T-cell (primary cell): ENCODE results near the gene DDAH2. TPM values are rescaled to one million over a fixed set of nuclear protein-coding genes. Genes with fewer than 3 reads are reported as not detected.

Source experiments
- ATAC-seq, 4 experiments: fragments of 200-7000 bp in 3 of 4; fragments of 150-1000 bp in 1 of 4; cut with Tn5 transposase; replicated peaks in 1 of 4; 1 replicate in 3 of 4; 2 replicates in 1 of 4; pipeline ENCODE4 v1.10.0; 2021; ENCODE audit warnings: moderate library complexity in 3 of 4, mild to moderate bottlenecking in 2 of 4, moderate number of reproducible peaks in 1 of 4
- CTCF ChIA-PET, 2 donors: fragments of 300-600 bp; sonication (Branson Sonifier 250); formaldehyde crosslinking; loops; one replicate each; lab custom pipeline; 2022; ENCODE audit warnings: antibody characterized with exemption in 2 of 2; lab: Charles Lee
- POLR2A ChIA-PET, 2 donors: fragments of 300-600 bp; sonication (Branson Sonifier 250); formaldehyde crosslinking; loops; one replicate each; lab custom pipeline; 2022; ENCODE audit warnings: antibody characterized with exemption in 2 of 2; lab: Charles Lee
- DNase-seq, 35 experiments: peaks; one replicate each; pipeline versions ENCODE4 v3.0.0 to v3.0.0-alpha.2; 2013 to 2023
- H3K27ac ChIP-seq: one replicate; pipeline ENCODE4 v1.5.1; 2013; ENCODE audit warnings: low read length
- H3K27me3 ChIP-seq, 2 experiments: replicated peaks in 1 of 2; 1 replicate in 1 of 2; 2 replicates in 1 of 2; pipeline versions ENCODE4 v1.6.1 to v1.7.0; 2013; ENCODE audit warnings: low read length in 1 of 2, mixed read lengths in 1 of 2; ENCODE audit not compliant: control insufficient read depth in 2 of 2, insufficient read depth in 2 of 2; ENCODE audit errors: extremely low read depth in 1 of 2
- H3K36me3 ChIP-seq, 2 donors: 1 replicate in 1 of 2; 2 replicates in 1 of 2; pipeline versions ENCODE4 v1.6.1 to v1.7.0; 2013; ENCODE audit warnings: low read length in 1 of 2; ENCODE audit not compliant: control insufficient read depth in 2 of 2, insufficient read depth in 1 of 2; ENCODE audit errors: extremely low read depth in 1 of 2
- H3K4me1 ChIP-seq, 2 experiments: 1 replicate in 1 of 2; 2 replicates in 1 of 2; pipeline versions ENCODE4 v1.6.1 to v1.7.0; 2013; ENCODE audit warnings: low read length in 2 of 2, mixed read lengths in 1 of 2; ENCODE audit not compliant: insufficient read depth in 2 of 2, control insufficient read depth in 1 of 2; ENCODE audit errors: extremely low read depth in 1 of 2
- H3K4me3 ChIP-seq, 2 donors: 1 replicate in 1 of 2; 2 replicates in 1 of 2; pipeline versions ENCODE4 v1.5.1 to v1.7.0; 2013; ENCODE audit warnings: mild to moderate bottlenecking in 2 of 2, low read length in 1 of 2, moderate library complexity in 1 of 2; ENCODE audit not compliant: control insufficient read depth in 1 of 2; ENCODE audit errors: extremely low read depth in 1 of 2
- H3K9me3 ChIP-seq: 2 replicates; pipeline ENCODE4 v1.7.0; 2013
- H3K27ac Mint-ChIP-seq, 2 donors: one replicate each; pipeline ENCODE4 v1.8.0; 2020 to 2021; ENCODE audit warnings: mild to moderate bottlenecking in 2 of 2, mixed read lengths in 2 of 2
- H3K27me3 Mint-ChIP-seq, 2 donors: one replicate each; pipeline ENCODE4 v1.8.0; 2021 to 2022; ENCODE audit warnings: mixed read lengths in 2 of 2
- H3K36me3 Mint-ChIP-seq: one replicate; pipeline ENCODE4 v1.8.0; 2021; ENCODE audit warnings: mixed read lengths
- H3K4me1 Mint-ChIP-seq, 3 donors: one replicate each; pipeline ENCODE4 v1.8.0; 2020 to 2022; ENCODE audit warnings: mixed read lengths in 3 of 3, mild to moderate bottlenecking in 1 of 3
- H3K4me3 Mint-ChIP-seq, 3 donors: one replicate each; pipeline ENCODE4 v1.8.0; 2020 to 2022; ENCODE audit warnings: mild to moderate bottlenecking in 3 of 3, mixed read lengths in 3 of 3, moderate library complexity in 3 of 3
- H3K9me3 Mint-ChIP-seq, 3 donors: one replicate each; pipeline ENCODE4 v1.8.0; 2020 to 2022; ENCODE audit warnings: mixed read lengths in 3 of 3
- WGBS: methylation state at CpG from one replicate; pipeline ENCODE4 v1.1.5; 2013; ENCODE audit warnings: missing lambda C conversion rate; ENCODE audit not compliant: insufficient coverage; 5-methylcytosine and 5-hydroxymethylcytosine counted together
- total RNA-seq, 35 experiments: library from RNA in 6 of 35; stranded (reverse) in 6 of 35; fragments of 120-200 nt in 1 of 35; gene quantifications; one replicate each; pipeline versions ENCODE4 v1.2.1 to v1.2.4 and lab custom pipeline; 2013 to 2026

DDAH2 gene
- total RNA-seq, 5 donors from 2014 or later (not counting 1 experiment from before 2014, with no cell fraction given): 9.0 to 13.2 (median 11.5) TPM

GRCh38 chr6:31730631-31731086 lies 1.6 kb upstream of the DDAH2 start:
- H3K27ac Mint-ChIP-seq: peak overlapping the region; percentile 74 to 90
- peak overlapping the region; percentile 94 to 96 (median 94) for H3K4me3 Mint-ChIP-seq
- H3K36me3 Mint-ChIP-seq: peaks cover 19% of the 10 kb centered on the region
- H3K27ac ChIP-seq: no peak overlapping the region
- ATAC-seq: no peak
- peaks cover 4 to 36% of the 10 kb centered on the region in 2 donors for H3K36me3 ChIP-seq
- ChIA-PET POLR2A (no interaction called here), CTCF (interaction anchor here in 1 of 2 donors (0.5 to 2.3 kb wide), 9 partner anchors 10 to 132 kb away, joined by 3 to 29 read pairs (median 4); partner anchors contain the start of genes LSM2 and NEU1)
- no peaks in the 10 kb centered on the region for H3K9me3 ChIP-seq
- no peaks in the 10 kb centered on the region for H3K9me3 Mint-ChIP-seq
- WGBS: 100% methylated on average over 3 of the region's 11 CpGs
- peaks cover 23 to 64% of the 10 kb centered on the region in 2 experiments for H3K4me1 ChIP-seq
- H3K4me3 ChIP-seq: no peak overlapping the region
- no peaks in the 10 kb centered on the region for H3K27me3 Mint-ChIP-seq
- DNase-seq: no peak
- H3K27me3 ChIP-seq: no peaks in the 10 kb centered on the region
- peaks cover 58 to 74% (median 73%) of the 10 kb centered on the region in 3 donors for H3K4me1 Mint-ChIP-seq

DNA sequence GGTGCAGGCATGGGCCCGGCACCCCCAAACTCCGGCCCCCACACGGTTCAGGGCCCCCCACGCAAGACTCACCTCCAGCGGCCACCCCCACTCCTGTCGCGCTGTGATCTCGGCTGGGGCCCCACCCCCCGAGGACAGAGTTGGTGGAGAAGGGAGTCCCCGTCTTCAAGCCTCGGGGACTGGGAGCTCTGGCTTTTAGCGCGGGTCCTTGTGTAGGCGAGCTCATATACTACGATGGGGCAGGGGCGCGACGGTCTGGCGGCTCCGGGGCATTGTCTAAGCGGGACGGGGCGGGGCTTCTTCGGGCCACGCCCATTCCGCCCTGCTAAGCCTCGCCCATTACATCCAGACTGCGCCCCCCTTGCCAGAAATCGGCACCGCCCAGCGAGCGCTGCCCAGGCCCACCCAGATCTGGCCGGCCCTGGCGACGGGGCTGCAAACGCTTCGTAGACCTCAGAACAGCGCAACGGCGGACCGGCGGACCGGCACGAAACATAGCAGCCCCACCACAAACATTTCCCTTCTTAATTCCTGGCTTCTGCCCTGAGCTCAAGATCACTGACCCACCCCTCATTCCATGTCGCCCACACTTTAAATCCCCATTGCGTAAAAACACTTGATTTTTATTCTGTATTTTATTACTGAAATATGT lies 1.0 kb upstream of the DDAH2 start:
- Histone ChIP-seq H3K9me3 (no peaks in the 10 kb centered on the region), H3K4me3 (peak overlapping the region; percentile 88 to 95), H3K4me1 (peaks cover 20 to 62% of the 10 kb centered on the region in 2 experiments), H3K36me3 (peaks cover 4 to 36% of the 10 kb centered on the region in 2 donors), H3K27me3 (no peaks in the 10 kb centered on the region), H3K27ac (peak overlapping the region; percentile 22)
- Mint-ChIP-seq H3K36me3 (peaks cover 19% of the 10 kb centered on the region), H3K4me3 (peak overlapping the region; percentile 94 to 96 (median 94)), H3K4me1 (peaks cover 54 to 70% (median 69%) of the 10 kb centered on the region in 3 donors), H3K9me3 (no peaks in the 10 kb centered on the region), H3K27me3 (no peaks in the 10 kb centered on the region), H3K27ac (peak overlapping the region; percentile 74 to 90)
- CTCF ChIA-PET: interaction anchor here (0.5 to 2.3 kb wide), 16 partner anchors 8 to 133 kb away, joined by 3 to 29 read pairs (median 4); partner anchors contain the start of genes HSPA1A (in 1 of the 2), HSPA1L (in 1 of the 2), LSM2 (in 1 of the 2) and MSH5 (in 1 of the 2)
- POLR2A ChIA-PET: interaction anchor here in 1 of 2 donors (0.6 kb wide), 1 partner anchor 12 kb away, joined by 5 read pairs; no protein-coding TSS in a partner anchor
- WGBS: 2% methylated on average over 29 of the region's 46 CpGs
- peak in 33 of 35 experiments; percentile 13 to 79 (median 49) for DNase-seq
- ATAC-seq: peak; percentile 53 to 73 (median 61)

GRCh38 chr6:31729515-31729978 lies 448 bp upstream of the DDAH2 start:
- POLR2A ChIA-PET: interaction anchor here in 1 of 2 donors (0.6 kb wide), 1 partner anchor 12 kb away, joined by 5 read pairs; no protein-coding TSS in a partner anchor
- peak overlapping the region; percentile 86 to 90 for H3K27ac Mint-ChIP-seq
- Histone ChIP-seq H3K4me3 (peak overlapping the region; percentile 88 to 95), H3K27me3 (no peaks in the 10 kb centered on the region), H3K4me1 (peaks cover 17 to 58% of the 10 kb centered on the region in 2 experiments), H3K27ac (peak overlapping the region; percentile 22), H3K9me3 (no peaks in the 10 kb centered on the region), H3K36me3 (peaks cover 4 to 36% of the 10 kb centered on the region in 2 donors)
- WGBS: 0% methylated on average over 21 of the region's 29 CpGs
- peak overlapping the region; percentile 94 to 96 (median 94) for H3K4me3 Mint-ChIP-seq
- ATAC-seq: peak; percentile 71 to 80 (median 76)
- peaks cover 19% of the 10 kb centered on the region for H3K36me3 Mint-ChIP-seq
- peak; percentile 54 to 88 (median 75) for DNase-seq
- H3K27me3 Mint-ChIP-seq: no peaks in the 10 kb centered on the region
- H3K9me3 Mint-ChIP-seq: no peaks in the 10 kb centered on the region
- H3K4me1 Mint-ChIP-seq: peaks cover 49 to 64% (median 64%) of the 10 kb centered on the region in 3 donors
- CTCF ChIA-PET: interaction anchor here (0.6 to 2.3 kb wide), 13 partner anchors 8 to 133 kb away, joined by 3 to 29 read pairs (median 4); partner anchors contain the start of genes HSPA1A (in 1 of the 2), HSPA1L (in 1 of the 2), LSM2 (in 1 of the 2) and MSH5 (in 1 of the 2)

- Mint-ChIP-seq H3K4me1 (peaks cover 43 to 57% (median 55%) of the 10 kb centered on the region in 3 donors), H3K27ac (peak overlapping the region; percentile 77 to 84), H3K4me3 (peak overlapping the region; percentile 45 to 94 (median 58)), H3K27me3 (no peaks in the 10 kb centered on the region), H3K9me3 (no peaks in the 10 kb centered on the region), H3K36me3 (peaks cover 10% of the 10 kb centered on the region)
- POLR2A ChIA-PET: interaction anchor here (0.6 to 0.7 kb wide), 5 partner anchors 14 to 491 kb away, joined by 3 to 9 read pairs (median 4); no protein-coding TSS in a partner anchor
- H3K36me3 ChIP-seq: peaks cover 0 to 22% of the 10 kb centered on the region in 2 donors
- DNase-seq (no peak), ATAC-seq (no peak)
- no peaks in the 10 kb centered on the region for H3K9me3 ChIP-seq
- WGBS: 89% methylated on average over 25 of the region's 41 CpGs
- H3K27me3 ChIP-seq: no peaks in the 10 kb centered on the region
- peaks cover 13 to 54% of the 10 kb centered on the region in 2 experiments for H3K4me1 ChIP-seq
- CTCF ChIA-PET: interaction anchor here (0.6 to 1.5 kb wide), 6 partner anchors 9 to 131 kb away, joined by 3 to 9 read pairs (median 4); partner anchors contain the start of gene CLIC1 (in 1 of the 2)
- H3K4me3 ChIP-seq: no peak overlapping the region
- H3K27ac ChIP-seq: peak overlapping the region; percentile 19
These were observed 1.1 kb downstream of the DDAH2 start for GRCh38 chr6:31727717-31728671.

- ATAC-seq (peak in 2 of 4 experiments; percentile 14 to 20), DNase-seq (peak in 4 of 35 experiments; percentile 5 to 52 (median 25))
- Mint-ChIP-seq H3K9me3 (no peaks in the 10 kb centered on the region), H3K36me3 (peaks cover 6% of the 10 kb centered on the region), H3K4me1 (peaks cover 42 to 60% (median 55%) of the 10 kb centered on the region in 3 donors), H3K4me3 (peak overlapping the region; percentile 45 to 67 (median 58)), H3K27me3 (no peaks in the 10 kb centered on the region), H3K27ac (peak overlapping the region; percentile 77 to 84)
- WGBS: 66% methylated on average over 5 of the region's 7 CpGs
- POLR2A ChIA-PET: interaction anchor here in 1 of 2 donors (0.6 kb wide), 1 partner anchor 490 kb away, joined by 4 read pairs; no protein-coding TSS in a partner anchor
- CTCF ChIA-PET: interaction anchor here (0.6 to 1.5 kb wide), 6 partner anchors 9 to 132 kb away, joined by 3 to 9 read pairs (median 4); partner anchors contain the start of gene CLIC1 (in 1 of the 2)
- Histone ChIP-seq H3K4me1 (peaks cover 13 to 52% of the 10 kb centered on the region in 2 experiments), H3K27me3 (no peaks in the 10 kb centered on the region), H3K36me3 (peaks cover 0 to 15% of the 10 kb centered on the region in 2 donors), H3K4me3 (no peak overlapping the region), H3K9me3 (no peaks in the 10 kb centered on the region), H3K27ac (no peak overlapping the region)
These were observed 1.9 kb downstream of the DDAH2 start for GRCh38 chr6:31727034-31727716.
